ENCODE data around the gene ZBED4. TPM values are rescaled to one million over a fixed set of nuclear protein-coding genes. Genes with fewer than 3 reads are reported as not detected.
A peak's percentile ranks its signal among the peaks of the same experiment; 100 is the strongest.

The ZBED4 gene
- total and polyA plus RNA-seq, 10 donors: 2.9 to 23.2 (median 13.9) TPM

GRCh38 chr22:49824936-49825335, 28.7 kb upstream of the ZBED4 start:
- intact Hi-C loops (cut with DNase I; ENCODE audit: low total_unique reads): no loop called here
- H3K27ac ChIP-seq: peak overlapping the region in 1 of 8 donors; percentile 92
- H3K36me3 ChIP-seq: peaks cover 0 to 57% (median 34%) of the 10 kb centered on the region in 6 donors
- no peaks in the 10 kb centered on the region for H3K27me3 ChIP-seq (replicated peaks in 1 of 7)
- WGBS, 5 donors: 87 to 96% (median 94%) methylated on average over 10 to 12 of the region's 12 CpGs
- no peaks in the 10 kb centered on the region for H3K9me3 ChIP-seq
- peaks cover 24 to 90% (median 60%) of the 10 kb centered on the region in 6 donors for H3K4me1 ChIP-seq
- H3K4me3 ChIP-seq: peak overlapping the region in 1 of 8 donors; percentile 83
- no peak for TF ChIP-seq POLR2A (IDR thresholded peaks at IDR 0.05)
- TF ChIP-seq POLR2AphosphoS5 (IDR thresholded peaks at IDR 0.05): no peak
- TF ChIP-seq CTCF (IDR thresholded peaks at IDR 0.05 in 8 of 11, conservative IDR thresholded peaks at IDR 0.05 in 3 of 11): no peak
- DNase-seq: no peak

GRCh38 chr22:49825436-49825835, 28.2 kb upstream of the ZBED4 start:
- peak overlapping the region in 6 of 8 donors; percentile 50 to 85 (median 69) for H3K4me3 ChIP-seq
- TF ChIP-seq POLR2A (IDR thresholded peaks at IDR 0.05) (no peak), POLR2AphosphoS5 (IDR thresholded peaks at IDR 0.05) (no peak), CTCF (IDR thresholded peaks at IDR 0.05 in 8 of 11, conservative IDR thresholded peaks at IDR 0.05 in 3 of 11) (no peak)
- H3K27me3 ChIP-seq (replicated peaks in 1 of 7): no peaks in the 10 kb centered on the region
- DNase-seq: no peak
- intact Hi-C loops (cut with DNase I; ENCODE audit: low total_unique reads): no loop called here
- peaks cover 24 to 85% (median 57%) of the 10 kb centered on the region in 6 donors for H3K4me1 ChIP-seq
- peaks cover 0 to 52% (median 31%) of the 10 kb centered on the region in 6 donors for H3K36me3 ChIP-seq
- 56 to 80% (median 66%) methylated on average over 10 of the region's 10 CpGs for WGBS, 5 donors
- peak overlapping the region in 3 of 8 donors; percentile 91 to 92 (median 92) for H3K27ac ChIP-seq
- no peaks in the 10 kb centered on the region for H3K9me3 ChIP-seq

DNA sequence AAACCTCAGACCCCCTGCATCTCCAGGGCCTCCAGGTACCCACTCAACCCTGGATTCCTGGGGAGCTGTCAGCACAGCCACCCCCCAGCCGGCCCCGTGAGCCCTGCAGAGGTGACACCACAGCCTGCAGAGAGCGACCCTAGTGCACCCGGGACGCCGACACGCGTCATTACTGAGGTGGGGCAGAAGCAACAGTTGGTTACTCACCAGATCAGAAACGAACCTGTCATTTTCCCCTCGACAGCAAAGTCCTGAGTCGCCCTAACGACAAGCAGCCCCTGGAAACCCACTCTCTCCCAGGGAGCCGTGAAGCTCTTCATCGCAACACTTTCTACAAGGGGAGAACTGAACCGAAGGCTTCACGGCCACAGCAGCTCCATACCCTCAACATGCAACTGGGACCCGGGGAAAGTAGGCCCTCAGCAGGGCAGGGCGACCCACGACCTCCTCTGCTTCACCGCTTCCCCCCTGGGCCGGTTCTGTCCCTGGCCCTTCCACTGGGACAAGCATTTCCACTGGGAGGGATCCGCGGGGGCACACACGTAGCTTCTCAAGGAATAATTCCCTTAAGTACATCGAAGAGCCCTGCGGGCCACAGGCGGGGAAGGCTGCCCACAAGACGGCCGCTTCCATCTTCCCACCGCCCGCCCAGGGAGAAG, 27.6 kb upstream of the ZBED4 start:
- 14 to 29% (median 17%) methylated on average over 31 of the region's 31 CpGs for whole genome bisulfite sequencing, 5 donors
- Histone ChIP-seq H3K27ac (peak overlapping the region; percentile 67 to 92 (median 88)), H3K9me3 (no peaks in the 10 kb centered on the region), H3K36me3 (peaks cover 0 to 46% (median 27%) of the 10 kb centered on the region in 6 donors), H3K4me3 (peak overlapping the region; percentile 50 to 85 (median 69)), H3K4me1 (peaks cover 23 to 79% (median 51%) of the 10 kb centered on the region in 6 donors), H3K27me3 (replicated peaks in 1 of 7) (no peaks in the 10 kb centered on the region)
- intact Hi-C loops (cut with DNase I; ENCODE audit: low total_unique reads): no loop called here
- DNase-seq: peak; percentile 86
- TF ChIP-seq POLR2A (IDR thresholded peaks at IDR 0.05) (no peak), POLR2AphosphoS5 (IDR thresholded peaks at IDR 0.05) (peak in 2 of 3 donors; percentile 11 to 30)

GRCh38 chr22:49826603-49827270, 26.9 kb upstream of the ZBED4 start:
- intact Hi-C loops (cut with DNase I; ENCODE audit: low total_unique reads): no loop called here
- WGBS, 5 donors: 0 to 1% (median 0%) methylated on average over 11 to 86 of the region's 86 CpGs
- peak overlapping the region; percentile 67 to 92 (median 88) for H3K27ac ChIP-seq
- peak; percentile 90 for DNase-seq
- H3K27me3 ChIP-seq (replicated peaks in 1 of 7): no peaks in the 10 kb centered on the region
- H3K4me1 ChIP-seq: peaks cover 18 to 72% (median 45%) of the 10 kb centered on the region in 6 donors
- TF ChIP-seq POLR2A (IDR thresholded peaks at IDR 0.05) (no peak), CTCF (IDR thresholded peaks at IDR 0.05 in 8 of 11, conservative IDR thresholded peaks at IDR 0.05 in 3 of 11) (no peak), POLR2AphosphoS5 (IDR thresholded peaks at IDR 0.05) (peak in 2 of 3 donors; percentile 29 to 60)
- H3K36me3 ChIP-seq: peaks cover 0 to 39% (median 23%) of the 10 kb centered on the region in 6 donors
- H3K9me3 ChIP-seq: no peaks in the 10 kb centered on the region
- peak overlapping the region; percentile 50 to 85 (median 69) for H3K4me3 ChIP-seq

Measured in spleen (tissue), 11 donors.